ENCODE measurements around the gene CCDC85A. TPM values are rescaled to one million over a fixed set of nuclear protein-coding genes. Genes with fewer than 3 reads are reported as not detected.

The CCDC85A gene
- total and polyA plus RNA-seq, 2 of the 8 experiments (the other 6 are each of a cell fraction or from before 2014, with no cell fraction given): 0.20 TPM; not detected in 1

DNA sequence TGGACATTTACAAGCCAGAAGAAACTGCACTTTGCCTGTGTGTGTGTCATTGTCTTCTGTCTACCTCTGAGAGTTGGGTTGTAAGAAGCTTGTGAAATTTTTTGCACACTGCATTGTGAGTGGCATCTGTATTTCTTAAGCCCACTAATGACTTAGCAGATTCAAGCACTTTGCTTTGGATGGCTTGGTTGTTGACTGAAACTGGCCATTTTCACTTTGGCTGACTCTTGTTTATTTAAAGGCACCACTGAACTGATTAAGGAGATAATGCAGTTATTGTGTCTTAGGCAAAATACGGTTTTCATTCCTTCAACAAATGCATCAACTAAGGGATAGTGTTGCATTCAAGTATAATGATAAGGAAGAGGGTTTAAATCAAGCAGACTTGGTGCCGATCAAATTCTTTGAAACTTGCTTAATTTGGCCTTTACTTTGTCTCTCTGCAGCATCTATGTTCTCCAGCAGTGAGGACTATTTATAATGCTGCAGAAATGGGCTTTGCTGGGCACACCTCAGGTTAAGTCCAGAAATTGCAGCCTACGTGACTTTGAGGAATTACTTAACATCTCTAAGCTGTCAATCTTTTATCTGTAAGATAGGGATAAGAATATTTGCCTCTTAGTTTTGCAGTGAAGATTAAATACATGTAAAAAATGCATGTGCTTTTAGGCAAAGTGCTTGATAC is 142.0 kb downstream of the CCDC85A start (continued):
- TF ChIP-seq POLR2AphosphoS5 (IDR thresholded peaks at IDR 0.05; ENCODE audit: low read depth, low read length) (no peak), PHF8 (conservative IDR thresholded peaks at IDR 0.05; ENCODE audit: low read depth, low read length) (no peak), ATF3 (IDR thresholded peaks at IDR 0.05; ENCODE audit: insufficient read depth, low read depth, low read length) (no peak), MAX (IDR thresholded peaks at IDR 0.05) (no peak), CTBP2 (IDR thresholded peaks at IDR 0.05; ENCODE audit: borderline replicate concordance, insufficient read depth, insufficient read length, low read length) (no peak), ASH2L (IDR thresholded peaks at IDR 0.05; ENCODE audit: low read length) (no peak)

Data from H1 (cell line).